A673 (cell line): Measurements from ENCODE around the gene WDR46. TPM values are rescaled to one million over a fixed set of nuclear protein-coding genes. Genes with fewer than 3 reads are reported as not detected.

Experiments used
- BruUV-seq: library from RNA; stranded (reverse); fragments of 400-500 nt; replicated peaks from 2 replicates; lab custom pipeline; 2021; lab: Mats Ljungman, UMichigan
- CTCF ChIA-PET: fragments of 300-600 bp; sonication (Branson Sonifier 250); formaldehyde crosslinking; loops from one replicate; lab custom pipeline; 2022; ENCODE audit warnings: antibody characterized with exemption; lab: Charles Lee
- POLR2A ChIA-PET: fragments of 300-600 bp; sonication (Branson Sonifier 250); formaldehyde crosslinking; loops from one replicate; lab custom pipeline; 2022; ENCODE audit warnings: antibody characterized with exemption; ENCODE audit not compliant: low non-redundant PET; lab: Charles Lee
- DNase-seq: peaks from one replicate; pipeline ENCODE4 v3.0.0-alpha.2; 2015; ENCODE audit warnings: low spot score
- H3K27ac ChIP-seq: fragments of 200-600 bp; sonication (generic); 2 replicates; pipeline ENCODE4 v1.5.1; 2016; ENCODE audit warnings: mixed run types, low read depth, mild to moderate bottlenecking, mixed read lengths, antibody characterized with exemption, low read length; ENCODE audit not compliant: poor library complexity, severe bottlenecking
- H3K27me3 ChIP-seq: fragments of 200-600 bp; sonication (generic); replicated peaks from 2 replicates; pipeline ENCODE4 v1.6.1; 2017; ENCODE audit warnings: mixed run types, low read depth, mild to moderate bottlenecking, mixed read lengths, antibody characterized with exemption, low read length; ENCODE audit not compliant: insufficient read depth, poor library complexity
- H3K36me3 ChIP-seq: fragments of 200-600 bp; sonication (generic); 2 replicates; pipeline ENCODE4 v1.6.1; 2016; ENCODE audit warnings: mixed run types, mild to moderate bottlenecking, mixed read lengths, antibody characterized with exemption, low read length; ENCODE audit not compliant: insufficient read depth, poor library complexity, severe bottlenecking
- H3K4me1 ChIP-seq: fragments of 200-600 bp; sonication (generic); 2 replicates; pipeline ENCODE4 v1.6.1; 2017; ENCODE audit warnings: mixed run types, mild to moderate bottlenecking, mixed read lengths, antibody characterized with exemption, low read length; ENCODE audit not compliant: insufficient read depth, poor library complexity, severe bottlenecking
- H3K4me3 ChIP-seq: fragments of 200-600 bp; sonication (generic); 2 replicates; pipeline ENCODE4 v1.5.1; 2016; ENCODE audit warnings: low read depth, mixed run types, mild to moderate bottlenecking, mixed read lengths, low read length; ENCODE audit not compliant: poor library complexity, severe bottlenecking
- H3K9me3 ChIP-seq: fragments of 200-600 bp; sonication (generic); 2 replicates; pipeline ENCODE4 v1.6.1; 2016; ENCODE audit warnings: mixed run types, low read depth, mild to moderate bottlenecking, mixed read lengths, antibody characterized with exemption, low read length; ENCODE audit not compliant: poor library complexity, severe bottlenecking
- EZH2 ChIP-seq: fragments of 200-600 bp; sonication (generic); IDR thresholded peaks from 2 replicates; pipeline ENCODE4 v1.6.1; 2017; ENCODE audit warnings: borderline replicate concordance, low read depth, mild to moderate bottlenecking, mixed read lengths, antibody characterized with exemption, low read length; ENCODE audit not compliant: poor library complexity, severe bottlenecking
- intact Hi-C: fragments of 100-400 bp; cut with micrococcal nuclease; formaldehyde crosslinking; loops from one replicate; pipeline ENCODE4 v1.10.0; 2022; ENCODE audit not compliant: unreplicated experiment
- microRNA-seq: library from miRNA; unstranded; fragments of <30 nt; microRNA quantifications from one replicate; pipeline ENCODE4 v1.2.0, GENCODE V29; 2021
- total RNA-seq: library from RNA; stranded (reverse); gene quantifications from 2 replicates; pipeline ENCODE4 v1.2.3, GENCODE V29; 2021
- TF ChIP-seq, protein P1 (sequence below): fragments of 300-800, 200-600 bp; sonication (generic); conservative IDR thresholded peaks from 2 replicates; pipeline ENCODE4 v1.5.1; 2017; ENCODE audit warnings: low read depth, mild to moderate bottlenecking, antibody characterized with exemption, low read length, moderate library complexity, mixed read lengths

Gene WDR46
- total RNA-seq, 1 experiment from 2014 or later = 97.9 TPM

DNA sequence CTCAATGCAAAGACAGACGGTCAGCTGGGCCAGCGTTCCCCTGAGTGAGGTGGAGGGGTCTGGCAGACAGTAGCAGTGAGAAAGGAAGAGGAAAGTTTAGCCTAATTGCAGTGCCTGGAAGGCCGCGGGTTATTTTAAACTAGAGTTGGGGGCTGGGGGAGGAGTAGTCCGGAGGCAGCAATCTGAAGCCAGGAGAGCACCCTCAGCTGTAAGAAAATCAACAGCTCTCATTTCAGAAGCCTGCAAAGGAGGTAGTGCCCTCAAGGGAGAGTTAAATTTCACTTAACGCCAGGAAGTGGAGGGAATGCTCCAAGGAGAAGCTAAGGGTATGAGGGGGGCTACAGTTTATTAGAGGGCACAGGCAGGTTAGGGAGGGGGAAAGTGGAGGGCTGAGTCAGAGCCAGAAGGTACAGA is 53.8 kb downstream of the WDR46 start:
- BruUV-seq = no TSS peak
- Histone ChIP-seq H3K27ac (no peak overlapping the region), H3K27me3 (no peaks in the 10 kb centered on the region), H3K36me3 (no peaks in the 10 kb centered on the region), H3K9me3 (no peaks in the 10 kb centered on the region), H3K4me3 (no peak overlapping the region), H3K4me1 (no peaks in the 10 kb centered on the region)
- no peak for TF ChIP-seq EZH2
- TF ChIP-seq, protein P1, sequence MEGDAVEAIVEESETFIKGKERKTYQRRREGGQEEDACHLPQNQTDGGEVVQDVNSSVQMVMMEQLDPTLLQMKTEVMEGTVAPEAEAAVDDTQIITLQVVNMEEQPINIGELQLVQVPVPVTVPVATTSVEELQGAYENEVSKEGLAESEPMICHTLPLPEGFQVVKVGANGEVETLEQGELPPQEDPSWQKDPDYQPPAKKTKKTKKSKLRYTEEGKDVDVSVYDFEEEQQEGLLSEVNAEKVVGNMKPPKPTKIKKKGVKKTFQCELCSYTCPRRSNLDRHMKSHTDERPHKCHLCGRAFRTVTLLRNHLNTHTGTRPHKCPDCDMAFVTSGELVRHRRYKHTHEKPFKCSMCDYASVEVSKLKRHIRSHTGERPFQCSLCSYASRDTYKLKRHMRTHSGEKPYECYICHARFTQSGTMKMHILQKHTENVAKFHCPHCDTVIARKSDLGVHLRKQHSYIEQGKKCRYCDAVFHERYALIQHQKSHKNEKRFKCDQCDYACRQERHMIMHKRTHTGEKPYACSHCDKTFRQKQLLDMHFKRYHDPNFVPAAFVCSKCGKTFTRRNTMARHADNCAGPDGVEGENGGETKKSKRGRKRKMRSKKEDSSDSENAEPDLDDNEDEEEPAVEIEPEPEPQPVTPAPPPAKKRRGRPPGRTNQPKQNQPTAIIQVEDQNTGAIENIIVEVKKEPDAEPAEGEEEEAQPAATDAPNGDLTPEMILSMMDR = no peak
- DNase-seq = no peak
- ChIA-PET CTCF (no interaction called here), POLR2A (interaction anchor here (0.5 kb wide), 1 partner anchor 21 kb away, joined by 11 read pairs; no protein-coding TSS in a partner anchor)
- intact Hi-C loops = no loop called here

Small RNA genes within 50 kb of the gene (microRNA-seq; reads per million reads assigned to microRNA genes)
- gene MIR6834 (not detected), gene MIR6873 (not detected)

Other genes starting within 250 kb of the WDR46 start
- 0.35 and 0.43 TPM in 2 replicates for gene HLA-DPA1, start 215.6 kb downstream of the WDR46 start, total RNA-seq
- gene HLA-DPB1, start 213.2 kb downstream of the WDR46 start, total RNA-seq = 2.3 and 2.7 TPM in 2 replicates
- gene COL11A2, start 96.8 kb downstream of the WDR46 start, total RNA-seq = 1.6 and 1.9 TPM in 2 replicates
- 42.7 and 43.6 TPM in 2 replicates for gene RXRB, start 88.6 kb downstream of the WDR46 start, total RNA-seq
- 119 and 124 TPM in 2 replicates for gene SLC39A7, start 88.4 kb downstream of the WDR46 start, total RNA-seq
- 5.9 and 11.0 TPM in 2 replicates for gene HSD17B8, start 84.6 kb downstream of the WDR46 start, total RNA-seq
- 43.3 and 47.5 TPM in 2 replicates for gene RING1, start 80.7 kb downstream of the WDR46 start, total RNA-seq
- gene VPS52, start 17.4 kb downstream of the WDR46 start, total RNA-seq = 58.2 and 60.8 TPM in 2 replicates
- gene RPS18, start 17.2 kb downstream of the WDR46 start, total RNA-seq = 1,781 and 1,852 TPM in 2 replicates
- 4.0 TPM in 2 replicates for gene B3GALT4, start 12.1 kb downstream of the WDR46 start, total RNA-seq
- 70.0 and 83.4 TPM in 2 replicates for gene PFDN6, start 362 bp upstream of the WDR46 start, total RNA-seq
- gene RGL2, start 9.7 kb upstream of the WDR46 start, total RNA-seq = 48.8 and 50.4 TPM in 2 replicates
- gene TAPBP, start 24.8 kb upstream of the WDR46 start, total RNA-seq = 83.2 and 87.8 TPM in 2 replicates
- 11.3 and 13.2 TPM in 2 replicates for gene ZBTB22, start 28.5 kb upstream of the WDR46 start, total RNA-seq
- gene DAXX, start 33.7 kb upstream of the WDR46 start, total RNA-seq = 87.1 and 90.1 TPM in 2 replicates
- 123 and 133 TPM in 2 replicates for gene KIFC1, start 102.6 kb upstream of the WDR46 start, total RNA-seq
- gene PHF1, start 121.8 kb upstream of the WDR46 start, total RNA-seq = 53.5 and 56.1 TPM in 2 replicates
- 221 and 223 TPM in 2 replicates for gene CUTA, start 128.9 kb upstream of the WDR46 start, total RNA-seq
- 77.6 and 78.5 TPM in 2 replicates for gene SYNGAP1, start 130.8 kb upstream of the WDR46 start, total RNA-seq
- 14.6 and 16.9 TPM in 2 replicates for gene ZBTB9, start 165.3 kb upstream of the WDR46 start, total RNA-seq